SK-N-MC (cell line): Measurements from ENCODE around the gene CAST.

Experiments
- EZH2 ChIP-seq: fragments of 200-600 bp; sonication (generic); IDR thresholded peaks from one replicate; pipeline ENCODE4 v1.6.1; 2017; ENCODE audit warnings: antibody characterized with exemption
- POLR2AphosphoS5 ChIP-seq: IDR thresholded peaks from 2 replicates; pipeline ENCODE4 v1.6.1; 2012; ENCODE audit warnings: mild to moderate bottlenecking, low read depth, low read length, borderline replicate concordance

- TF ChIP-seq POLR2AphosphoS5 (no peak), EZH2 (no peak)
These were observed 159.2 kb downstream of the CAST start for GRCh38 chr5:96821260-96821916.
